ENCODE measurements around the gene GRIN2C.

The GRIN2C gene

GRCh38 chr17:74810699-74811485 lies 48.8 kb downstream of the GRIN2C start:
- Histone ChIP-seq H4K20me1 (ENCODE audit: insufficient read depth, low read length) (no peaks in the 10 kb centered on the region), H3K9me3 (ENCODE audit: low read length) (no peaks in the 10 kb centered on the region), H3K9me2 (ENCODE audit: low read depth, low read length) (no peaks in the 10 kb centered on the region), H3K4me2 (ENCODE audit: low read length) (no peak overlapping the region), H3K27me3 (ENCODE audit: insufficient read depth, low read length) (no peaks in the 10 kb centered on the region), H3K79me2 (ENCODE audit: insufficient read depth, low read length) (no peaks in the 10 kb centered on the region), H3K27ac (ENCODE audit: low read depth, low read length, poor library complexity, severe bottlenecking) (no peak overlapping the region), H3F3A (ENCODE audit: insufficient read depth, low read length) (no peaks in the 10 kb centered on the region), H3K4me3 (ENCODE audit: low read depth, low read length, poor library complexity, severe bottlenecking) (no peak overlapping the region), H2AFZ (ENCODE audit: low read length) (no peak overlapping the region), H3K9ac (ENCODE audit: low read length) (no peak overlapping the region), H3K4me1 (ENCODE audit: insufficient read depth, low read length, severe bottlenecking) (no peaks in the 10 kb centered on the region), H3K36me3 (ENCODE audit: insufficient read depth, low read length) (no peaks in the 10 kb centered on the region)
- no peak for TF ChIP-seq CTCF (IDR thresholded peaks at IDR 0.05; ENCODE audit: low read length)

- no peaks in the 10 kb centered on the region for H3K36me3 ChIP-seq (ENCODE audit: insufficient read depth, low read length)
- no peak overlapping the region for H3K4me2 ChIP-seq (ENCODE audit: low read length)
Observed at GRCh38 chr17:74808714-74809430, 50.8 kb downstream of the GRIN2C start.

GRCh38 chr17:74807925-74808324 lies 51.8 kb downstream of the GRIN2C start:
- Histone ChIP-seq H3K27me3 (ENCODE audit: insufficient read depth, low read length) (no peaks in the 10 kb centered on the region), H2AFZ (ENCODE audit: low read length) (no peak overlapping the region), H3K27ac (ENCODE audit: low read depth, low read length, poor library complexity, severe bottlenecking) (no peak overlapping the region), H3K9ac (ENCODE audit: low read length) (no peak overlapping the region), H3K4me3 (ENCODE audit: low read depth, low read length, poor library complexity, severe bottlenecking) (no peak overlapping the region), H3K4me2 (ENCODE audit: low read length) (no peak overlapping the region), H3K79me2 (ENCODE audit: insufficient read depth, low read length) (no peaks in the 10 kb centered on the region), H4K20me1 (ENCODE audit: insufficient read depth, low read length) (no peaks in the 10 kb centered on the region), H3K36me3 (ENCODE audit: insufficient read depth, low read length) (0 out of 2 replicates have a peak, but pooled peaks cover under 1% of the 10 kb centered on the region), H3K4me1 (ENCODE audit: insufficient read depth, low read length, severe bottlenecking) (no peaks in the 10 kb centered on the region), H3K9me2 (ENCODE audit: low read depth, low read length) (no peaks in the 10 kb centered on the region), H3F3A (ENCODE audit: insufficient read depth, low read length) (no peaks in the 10 kb centered on the region), H3K9me3 (ENCODE audit: low read length) (no peaks in the 10 kb centered on the region)
- TF ChIP-seq EZH2 (IDR thresholded peaks at IDR 0.05; ENCODE audit: borderline replicate concordance, low read length): no peak
- TF ChIP-seq CTCF (IDR thresholded peaks at IDR 0.05; ENCODE audit: low read length): no peak

More at GRCh38 chr17:74808714-74809430, 50.8 kb downstream of the GRIN2C start:
- Histone ChIP-seq H3K27ac (ENCODE audit: low read depth, low read length, poor library complexity, severe bottlenecking) (no peak overlapping the region), H3K4me1 (ENCODE audit: insufficient read depth, low read length, severe bottlenecking) (no peaks in the 10 kb centered on the region), H4K20me1 (ENCODE audit: insufficient read depth, low read length) (no peaks in the 10 kb centered on the region), H3K79me2 (ENCODE audit: insufficient read depth, low read length) (no peaks in the 10 kb centered on the region), H3K9me2 (ENCODE audit: low read depth, low read length) (no peaks in the 10 kb centered on the region), H3K4me3 (ENCODE audit: low read depth, low read length, poor library complexity, severe bottlenecking) (no peak overlapping the region), H3K27me3 (ENCODE audit: insufficient read depth, low read length) (no peaks in the 10 kb centered on the region), H3K9me3 (ENCODE audit: low read length) (no peaks in the 10 kb centered on the region), H3K9ac (ENCODE audit: low read length) (no peak overlapping the region), H3F3A (ENCODE audit: insufficient read depth, low read length) (no peaks in the 10 kb centered on the region), H2AFZ (ENCODE audit: low read length) (no peak overlapping the region)
- no peak for TF ChIP-seq EZH2 (IDR thresholded peaks at IDR 0.05; ENCODE audit: borderline replicate concordance, low read length)
- no peak for TF ChIP-seq CTCF (IDR thresholded peaks at IDR 0.05; ENCODE audit: low read length)

All from OCI-LY1 (cell line).